VCaP (cell line): Measurements from ENCODE around the gene C10orf67.
"Not testable (repeated sequence)": the region's sequence is repeated elsewhere in the genome, so short reads cannot be mapped to it uniquely, and the experiment has no call there.

ENCODE experiments used
- H3K27ac ChIP-seq: fragments of 450-650 bp; 2 replicates; pipeline ENCODE4 v1.5.1; 2017
- CTCF ChIP-seq: fragments of 450-650 bp; conservative IDR thresholded peaks from 2 replicates; pipeline ENCODE4 v1.5.1; 2017; ENCODE audit warnings: mild to moderate bottlenecking, moderate library complexity

The C10orf67 gene

DNA sequence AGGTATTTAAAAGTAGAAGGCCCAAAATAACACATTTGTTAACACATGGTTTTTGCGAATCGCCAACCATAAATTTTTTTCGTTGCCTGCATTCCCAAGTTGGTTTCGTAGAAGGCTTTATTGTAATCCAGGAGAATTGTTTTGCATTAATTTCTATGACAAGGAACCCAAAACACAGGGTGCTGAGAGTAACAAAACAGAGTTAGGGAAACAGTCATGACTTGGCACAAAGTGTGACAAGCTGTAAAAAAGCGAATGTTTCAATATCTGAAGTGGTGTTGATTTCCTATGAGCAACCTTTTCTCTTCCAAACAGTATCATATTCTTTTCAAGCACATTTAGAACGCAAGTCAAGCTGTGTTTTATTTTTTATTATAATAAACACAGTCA, 63.6 kb downstream of the C10orf67 start:
- no peak overlapping the region for H3K27ac ChIP-seq
- no peak for TF ChIP-seq CTCF

DNA sequence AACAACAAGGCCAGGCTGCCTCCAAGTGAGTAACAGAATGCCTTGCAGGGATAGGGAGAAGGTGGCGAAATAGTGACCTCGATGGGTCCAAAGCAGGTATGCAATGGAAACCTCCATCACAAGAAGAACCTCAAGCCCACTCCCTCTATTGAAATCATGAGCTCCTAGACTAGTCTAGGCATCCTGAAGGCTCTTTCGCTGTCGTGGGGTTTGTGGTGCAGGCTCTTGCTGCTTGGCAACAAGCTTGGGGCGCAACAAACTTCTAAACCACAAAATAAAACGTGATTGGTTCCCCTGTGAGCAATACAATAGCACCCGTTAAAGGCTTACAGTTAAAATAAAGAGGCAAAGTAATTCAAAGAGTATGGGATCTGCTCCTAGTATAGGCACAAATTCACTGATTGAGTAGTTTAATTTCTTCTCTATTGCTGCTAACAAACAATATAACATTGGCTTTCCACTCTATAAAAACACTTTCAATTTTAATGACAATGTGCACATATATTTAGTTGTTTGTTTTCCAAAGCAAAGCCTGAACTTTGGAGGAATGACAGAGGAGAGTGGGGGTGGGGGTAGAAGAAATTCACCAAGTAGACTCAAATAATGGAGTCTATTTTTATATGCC, 64.1 kb downstream of the C10orf67 start:
- H3K27ac ChIP-seq: no peak overlapping the region
- TF ChIP-seq CTCF: no peak

DNA sequence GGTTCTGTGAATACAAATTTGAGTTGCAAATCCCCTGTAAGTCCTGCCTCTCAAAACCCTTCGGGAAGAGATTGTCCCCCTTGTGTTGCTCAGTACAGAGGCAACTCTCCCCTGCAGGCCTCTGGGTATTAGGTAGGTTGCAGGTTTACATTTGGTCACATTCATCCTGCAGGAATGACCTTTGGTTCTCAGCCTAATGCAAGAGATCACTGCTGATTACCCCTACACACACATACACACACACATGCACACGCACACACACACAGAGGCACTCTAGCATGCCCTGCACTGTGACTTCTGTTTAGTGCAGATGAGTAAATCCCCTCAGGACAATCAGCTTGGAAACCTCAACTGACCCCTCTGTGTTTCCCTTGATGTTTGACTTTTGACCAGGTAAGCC, 69.2 kb downstream of the C10orf67 start:
- no peak for TF ChIP-seq CTCF
- H3K27ac ChIP-seq: no peak overlapping the region

DNA sequence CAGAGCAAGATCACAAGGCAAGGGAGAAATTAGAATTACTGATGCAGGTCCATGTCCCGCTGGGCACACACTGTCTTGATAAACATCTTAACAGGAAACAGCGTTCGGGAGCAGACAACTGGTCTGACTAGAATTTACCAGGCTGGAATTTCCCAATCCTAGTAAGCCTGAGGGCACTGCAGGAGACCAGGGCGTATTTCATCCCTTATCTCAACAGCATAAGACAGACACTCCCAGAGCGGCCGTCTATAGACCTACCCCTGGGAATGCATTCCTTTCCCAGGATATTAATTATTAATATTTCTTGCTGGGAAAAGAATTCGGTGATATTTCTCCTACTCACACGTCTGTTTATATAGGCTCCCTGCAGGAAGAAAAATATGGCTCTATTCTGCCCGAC, 70.4 kb downstream of the C10orf67 start:
- not testable (repeated sequence) for H3K27ac ChIP-seq

DNA sequence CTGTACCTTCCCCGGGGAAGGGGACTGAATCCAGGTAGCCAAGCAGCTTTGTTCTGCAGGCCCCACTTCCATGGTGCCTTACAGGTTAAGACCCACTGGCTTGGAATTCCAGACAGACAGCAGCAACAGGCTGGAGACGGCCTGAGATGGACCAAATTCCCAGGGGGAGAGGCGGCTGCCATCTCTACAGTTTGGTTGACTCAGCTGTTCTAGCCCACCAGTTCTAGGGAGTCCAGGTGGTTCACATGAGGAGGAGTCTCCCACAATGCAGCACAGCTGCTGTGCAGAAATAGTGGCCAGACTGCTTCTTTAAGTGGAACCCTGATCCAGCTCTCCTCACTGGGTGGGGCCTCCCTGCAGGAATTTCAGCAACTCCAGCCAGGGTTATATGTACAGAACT, 74.1 kb downstream of the C10orf67 start:
- H3K27ac ChIP-seq: no peak overlapping the region
- TF ChIP-seq CTCF: no peak

GRCh38 chr10:23263441-23264164, 81.0 kb downstream of the C10orf67 start:
- H3K27ac ChIP-seq: no peak overlapping the region
- TF ChIP-seq CTCF: no peak

DNA sequence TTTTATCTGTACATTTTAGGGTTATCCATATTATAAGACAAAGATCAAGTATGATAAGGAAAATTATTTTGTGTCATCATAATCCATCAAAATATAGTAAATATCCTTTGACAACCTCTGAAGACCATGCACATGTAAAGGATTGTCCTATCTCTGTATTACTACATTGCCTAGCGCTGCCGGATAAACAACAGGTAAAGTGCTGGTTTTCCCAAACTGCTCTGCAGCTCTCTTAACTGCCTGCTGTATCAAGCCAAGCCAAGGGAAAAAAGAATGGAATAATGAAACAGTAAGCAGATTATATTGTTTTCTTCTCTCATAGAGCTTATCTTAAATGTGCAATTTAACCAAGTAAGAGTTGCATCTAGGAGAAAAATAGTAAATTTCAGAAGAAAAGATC, 81.7 kb downstream of the C10orf67 start:
- no peak for TF ChIP-seq CTCF
- H3K27ac ChIP-seq: no peak overlapping the region

GRCh38 chr10:23258516-23258915, 86.1 kb downstream of the C10orf67 start:
- TF ChIP-seq CTCF: no peak
- H3K27ac ChIP-seq: no peak overlapping the region
